Body of pancreas (tissue), 4 donors: Measurements from ENCODE around the gene OR2Y1. TPM values are rescaled to one million over a fixed set of nuclear protein-coding genes. Genes with fewer than 3 reads are reported as not detected.
"Not testable (repeated sequence)": the region's sequence is repeated elsewhere in the genome, so short reads cannot be mapped to it uniquely, and the experiment has no call there.

Experiments
- ATAC-seq: fragments of 150-250 bp; one replicate; pipeline ENCODE4 v1.9.1; 2016
- DNase-seq, 4 donors: peaks; one replicate each; pipeline ENCODE4 v3.0.0-alpha.2; 2019
- H3K27ac ChIP-seq, 4 donors: fragments of 200-600 bp; sonication (generic); 1 replicate in 3 of 4; 2 replicates in 1 of 4; pipeline versions ENCODE4 v1.5.1 to v1.6.1; 2016 to 2019; ENCODE audit warnings: mild to moderate bottlenecking in 1 of 4, mixed read lengths in 1 of 4, moderate library complexity in 1 of 4
- H3K27me3 ChIP-seq, 2 donors: fragments of 200-600 bp; sonication (generic); one replicate each; pipeline ENCODE4 v1.6.0; 2016; ENCODE audit warnings: mild to moderate bottlenecking in 1 of 2
- H3K36me3 ChIP-seq, 2 donors: fragments of 200-600 bp; sonication (generic); replicated peaks in 1 of 2; 2 replicates each; pipeline ENCODE4 v1.5.1; 2016; ENCODE audit warnings: low read depth in 2 of 2; ENCODE audit not compliant: insufficient read depth in 1 of 2
- H3K4me1 ChIP-seq: fragments of 200-600 bp; sonication (generic); one replicate; pipeline ENCODE4 v1.6.0; 2016
- H3K4me3 ChIP-seq, 2 donors: fragments of 200-600 bp; sonication (generic); 1 replicate in 1 of 2; 2 replicates in 1 of 2; pipeline ENCODE4 v1.5.1; 2016 to 2019
- H3K9me3 ChIP-seq, 3 donors: fragments of 200-600 bp; sonication (generic); 1 replicate in 2 of 3; 2 replicates in 1 of 3; pipeline ENCODE4 v1.5.1; 2016
- CTCF ChIP-seq, 7 experiments: fragments of 450-650 bp in 4 of 7; fragments of 200-600 bp in 3 of 7; sonication (generic) in 3 of 7; IDR thresholded peaks; one replicate each; pipeline ENCODE4 v1.5.1; 2016 to 2019; ENCODE audit warnings: antibody characterized with exemption in 7 of 7
- POLR2A ChIP-seq, 3 donors: fragments of 450-650 bp; IDR thresholded peaks; one replicate each; pipeline ENCODE4 v1.6.1; 2016; ENCODE audit warnings: antibody characterized with exemption in 3 of 3, mild to moderate bottlenecking in 2 of 3
- WGBS, 2 donors: methylation state at CpG; one replicate each; pipeline ENCODE4 v1.1.5; 2017; 5-methylcytosine and 5-hydroxymethylcytosine counted together
- intact Hi-C: fragments of 100-400 bp; cut with DNase I; formaldehyde crosslinking; loops from one replicate; pipeline ENCODE4 v1.15.1; 2023
- total RNA-seq, 2 donors: library from RNA; depleted of rRNA; stranded (reverse); fragments of >200 nt; gene quantifications; one replicate each; pipeline ENCODE4 v1.1.0, GENCODE V29; 2016

Gene OR2Y1
- total RNA-seq: not detected

- DNase-seq (no peak), ATAC-seq (no peak)
- no peaks in the 10 kb centered on the region for H3K27me3 ChIP-seq
- WGBS, 2 donors: 70 to 79% methylated on average over 2 of the region's 2 CpGs
- H3K36me3 ChIP-seq: no peaks in the 10 kb centered on the region
- H3K27ac ChIP-seq: no peak within 1 kb of the TSS
- H3K9me3 ChIP-seq: no peaks in the 10 kb centered on the region
- H3K4me1 ChIP-seq: no peaks in the 10 kb centered on the region
- H3K4me3 ChIP-seq: no peak within 1 kb of the TSS
- intact Hi-C loops: no loop called here
- TF ChIP-seq CTCF (IDR thresholded peaks at IDR 0.05) (no peak), POLR2A (IDR thresholded peaks at IDR 0.05) (no peak)
Measured at GRCh38 chr5:180739958-180740357, at the start of gene OR2Y1. TSS of gene OR2Y1 (minus strand) at chr5:180740058. CDS start at chr5:180740058, 0 bp downstream.

- H3K27me3 ChIP-seq, H3K4me3 ChIP-seq, H3K9me3 ChIP-seq, intact Hi-C loops: not testable (repeated sequence)
- TF ChIP-seq POLR2A (IDR thresholded peaks at IDR 0.05): peak in 2 of 3 donors; percentile 7 to 38
- H3K36me3 ChIP-seq: peaks cover 7 to 11% of the 10 kb centered on the region in 2 donors
- peak overlapping the region; percentile 69 to 92 (median 86) for H3K27ac ChIP-seq
- ATAC-seq (peak; percentile 78), DNase-seq (peak; percentile 83 to 91 (median 86))
- H3K4me1 ChIP-seq: peaks cover 81% of the 10 kb centered on the region
- 12 to 30% methylated on average over 13 to 19 of the region's 19 CpGs for WGBS, 2 donors
Measured at GRCh38 chr5:180788651-180789410, 49.0 kb upstream of the OR2Y1 start.

- TF ChIP-seq POLR2A (IDR thresholded peaks at IDR 0.05) (no peak), CTCF (IDR thresholded peaks at IDR 0.05) (no peak)
- Histone ChIP-seq H3K27me3 (no peaks in the 10 kb centered on the region), H3K4me3 (no peak overlapping the region), H3K27ac (peak overlapping the region in 3 of 4 donors; percentile 83 to 92 (median 88)), H3K36me3 (peaks cover 7 to 11% of the 10 kb centered on the region in 2 donors), H3K4me1 (peaks cover 80% of the 10 kb centered on the region), H3K9me3 (no peaks in the 10 kb centered on the region)
- DNase-seq (peak in 1 of 4 donors; percentile 24), ATAC-seq (no peak)
- intact Hi-C loops: no loop called here
- 79 to 81% methylated on average over 17 to 20 of the region's 20 CpGs for WGBS, 2 donors
Measured at GRCh38 chr5:180787711-180788431, 48.0 kb upstream of the OR2Y1 start.

- Histone ChIP-seq H3K36me3 (peaks cover 0 to 6% of the 10 kb centered on the region in 2 donors), H3K4me1 (peaks cover 76% of the 10 kb centered on the region), H3K27me3 (no peaks in the 10 kb centered on the region), H3K9me3 (no peaks in the 10 kb centered on the region), H3K4me3 (no peak overlapping the region), H3K27ac (peak overlapping the region; percentile 79 to 92 (median 86))
- WGBS, 2 donors: 52 to 70% methylated on average over 20 to 21 of the region's 21 CpGs
- DNase-seq (no peak), ATAC-seq (no peak)
- no peak for TF ChIP-seq CTCF (IDR thresholded peaks at IDR 0.05)
- no peak for TF ChIP-seq POLR2A (IDR thresholded peaks at IDR 0.05)
- intact Hi-C loops: no loop called here
Measured at GRCh38 chr5:180786531-180787398, 46.9 kb upstream of the OR2Y1 start.
